ENCODE results near the gene EARS2. TPM values are rescaled to one million over a fixed set of nuclear protein-coding genes. Genes with fewer than 3 reads are reported as not detected.

Gene EARS2
- polyA plus RNA-seq, 1 of the 3 experiments (the other 2 are of a cell fraction), result 23.2 TPM

DNA sequence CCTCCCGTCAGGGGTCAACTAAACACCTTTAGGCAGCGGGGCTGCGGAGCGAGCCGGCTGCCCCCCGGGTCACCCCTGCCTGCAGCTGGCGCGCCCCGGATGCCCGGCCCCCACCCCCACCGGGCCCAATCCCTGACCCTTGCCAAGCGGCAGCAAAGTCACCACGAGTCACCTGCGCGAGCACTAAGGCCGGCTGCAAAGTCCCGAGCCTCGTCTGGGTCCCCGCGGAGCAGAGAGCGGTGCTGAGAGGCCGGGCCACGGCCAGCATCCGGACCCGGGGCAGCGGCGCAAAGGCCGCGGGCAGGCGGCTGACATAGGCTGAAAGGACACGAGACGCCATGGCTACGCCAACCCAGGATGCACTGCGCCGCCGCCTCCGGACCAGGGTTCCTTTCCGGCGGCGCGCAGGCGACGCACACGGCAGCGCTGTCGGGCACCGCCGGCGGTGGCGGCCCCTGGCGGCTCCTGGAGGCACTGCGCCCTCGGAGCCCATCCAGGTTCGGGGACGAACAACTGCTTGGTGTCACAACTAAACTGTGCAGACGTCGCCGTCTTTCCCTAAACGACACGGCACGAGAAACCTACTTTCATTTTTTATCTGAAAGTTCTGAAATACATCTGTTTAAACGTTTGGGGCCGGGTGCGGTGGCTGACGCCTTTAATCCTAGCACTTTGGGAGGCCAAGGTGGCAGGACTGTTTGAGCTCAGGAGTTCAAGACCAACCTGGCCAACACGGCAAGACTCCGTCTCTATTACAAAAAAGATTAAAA lies 39.0 kb upstream of the EARS2 start, which contains the start of gene NDUFAB1 (continued):
- TF ChIP-seq RCOR1 (IDR thresholded peaks at IDR 0.05; ENCODE audit: low read length) (peak; percentile 52; the same call in 1 of the 2 replicates), SMC3 (IDR thresholded peaks at IDR 0.05; ENCODE audit: low read depth, low read length) (0 out of 2 replicates have a peak, but pooled peaks have one; percentile 9), FOXJ3 (CRISPR knock-in tag; IDR thresholded peaks at IDR 0.05) (no peak), RXRA (IDR thresholded peaks at IDR 0.05; ENCODE audit: borderline replicate concordance, low read depth) (peak; percentile 43; the same call in 1 of the 2 replicates), MEF2A (IDR thresholded peaks at IDR 0.05; ENCODE audit: borderline replicate concordance, low read depth) (no peak), FOXM1 (IDR thresholded peaks at IDR 0.05; ENCODE audit: low read depth) (no peak), EZH2phosphoT487 (IDR thresholded peaks at IDR 0.05; ENCODE audit: borderline replicate concordance, low read depth) (no peak), RAD21 (IDR thresholded peaks at IDR 0.05; ENCODE audit: low read length) (no peak)
- TF ChIP-seq, protein P1, sequence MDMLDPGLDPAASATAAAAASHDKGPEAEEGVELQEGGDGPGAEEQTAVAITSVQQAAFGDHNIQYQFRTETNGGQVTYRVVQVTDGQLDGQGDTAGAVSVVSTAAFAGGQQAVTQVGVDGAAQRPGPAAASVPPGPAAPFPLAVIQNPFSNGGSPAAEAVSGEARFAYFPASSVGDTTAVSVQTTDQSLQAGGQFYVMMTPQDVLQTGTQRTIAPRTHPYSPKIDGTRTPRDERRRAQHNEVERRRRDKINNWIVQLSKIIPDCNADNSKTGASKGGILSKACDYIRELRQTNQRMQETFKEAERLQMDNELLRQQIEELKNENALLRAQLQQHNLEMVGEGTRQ (IDR thresholded peaks at IDR 0.05; ENCODE audit: borderline replicate concordance, low read depth, low read length), result no peak
- TF ChIP-seq, protein P2, sequence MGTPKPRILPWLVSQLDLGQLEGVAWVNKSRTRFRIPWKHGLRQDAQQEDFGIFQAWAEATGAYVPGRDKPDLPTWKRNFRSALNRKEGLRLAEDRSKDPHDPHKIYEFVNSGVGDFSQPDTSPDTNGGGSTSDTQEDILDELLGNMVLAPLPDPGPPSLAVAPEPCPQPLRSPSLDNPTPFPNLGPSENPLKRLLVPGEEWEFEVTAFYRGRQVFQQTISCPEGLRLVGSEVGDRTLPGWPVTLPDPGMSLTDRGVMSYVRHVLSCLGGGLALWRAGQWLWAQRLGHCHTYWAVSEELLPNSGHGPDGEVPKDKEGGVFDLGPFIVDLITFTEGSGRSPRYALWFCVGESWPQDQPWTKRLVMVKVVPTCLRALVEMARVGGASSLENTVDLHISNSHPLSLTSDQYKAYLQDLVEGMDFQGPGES (IDR thresholded peaks at IDR 0.05; ENCODE audit: low read depth, low read length), result no peak

DNA sequence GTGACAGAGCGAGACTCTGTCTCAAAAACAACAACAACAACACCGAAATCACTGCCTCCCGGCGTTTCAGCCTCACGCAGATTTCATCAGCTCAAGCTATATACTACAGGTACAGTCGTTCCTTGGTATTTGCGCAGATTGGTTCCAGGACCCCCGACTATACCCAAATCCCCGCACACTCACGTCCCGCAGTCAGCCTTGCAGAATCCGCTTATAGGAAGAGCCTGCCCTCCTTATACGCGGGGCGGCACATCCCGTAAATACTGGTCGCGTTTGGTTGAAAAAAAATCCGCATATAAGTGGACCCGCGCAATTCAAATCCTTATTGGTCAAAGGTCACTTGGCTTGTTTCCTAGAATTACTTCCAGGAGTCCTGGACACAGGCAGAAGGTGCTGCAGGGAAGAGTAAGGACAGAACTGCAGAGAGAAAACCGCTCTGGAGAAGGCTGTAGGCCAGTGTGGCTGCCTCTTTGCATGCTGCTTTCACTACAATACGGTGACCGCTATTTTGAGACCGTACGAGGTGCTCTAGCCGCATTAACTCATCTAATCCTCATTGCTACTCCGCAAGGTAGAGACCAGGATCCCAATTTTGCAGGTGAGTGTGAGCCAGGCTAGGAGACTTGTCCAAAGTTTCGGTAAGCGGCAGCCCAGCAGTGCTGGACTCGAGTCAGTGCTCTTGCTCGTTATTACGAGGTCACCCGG lies 38.2 kb upstream of the EARS2 start:
- peaks cover 14% of the 10 kb centered on the region; the same call in 1 of the 2 replicates for H4K20me1 ChIP-seq (ENCODE audit: insufficient read depth)
- peak overlapping the region; percentile 87; the same call in 1 of the 2 replicates for H2AFZ ChIP-seq (ENCODE audit: low read depth)
- peaks cover 6 to 12% of the 10 kb centered on the region in 2 experiments for H3K36me3 ChIP-seq (replicated peaks in 1 of 2; ENCODE audit: control insufficient read depth in 1 of 2, insufficient read depth in 2 of 2, low read length in 1 of 2)
- H3K27ac ChIP-seq (ENCODE audit: low read depth in 2 of 2, low read length in 1 of 2), result peak overlapping the region; percentile 60 to 78; a peak in 2 of 4 replicates
- WGBS (ENCODE audit: low lambda C conversion rate), result 20% methylated on average over 27 of the region's 34 CpGs
- H3K4me1 ChIP-seq (ENCODE audit: control insufficient read depth in 1 of 2, insufficient read depth in 2 of 2, low read depth in 1 of 2, low read length in 1 of 2), result peaks cover 0 to 7% of the 10 kb centered on the region in 2 experiments; a peak in 1 of 4 replicates
- peak overlapping the region; percentile 92 for H3K4me2 ChIP-seq
- no peaks in the 10 kb centered on the region for H3K9me2 ChIP-seq
- POLR2A ChIA-PET, result no interaction called here
- peak overlapping the region; percentile 98 for H3K9ac ChIP-seq
- no peak for TF ChIP-seq GATA2 (CRISPR knock-in tag; IDR thresholded peaks at IDR 0.05)
- no peak for TF ChIP-seq YY1 (IDR thresholded peaks at IDR 0.05; ENCODE audit: low read depth)
- CTCF ChIA-PET, result interaction anchor here (1.2 to 2.2 kb wide), 4 partner anchors 11 to 79 kb away, joined by 3 to 17 read pairs (median 6); no protein-coding TSS in a partner anchor
- no peaks in the 10 kb centered on the region for H3K27me3 ChIP-seq (ENCODE audit: insufficient read depth)
- DNase-seq, result peak; percentile 20
- no peaks in the 10 kb centered on the region for H3F3A ChIP-seq (replicated peaks; ENCODE audit: insufficient read depth)
- H3K79me2 ChIP-seq (ENCODE audit: insufficient read depth), result peaks cover 57% of the 10 kb centered on the region
- no peaks in the 10 kb centered on the region for H3K9me3 ChIP-seq
- H3K4me3 ChIP-seq (ENCODE audit: low read depth in 2 of 2, low read length in 1 of 2), result peak overlapping the region; percentile 87 to 97

Data from SK-N-SH (cell line).